GM19438 (cell line): ENCODE measurements around the gene FFAR3.

Experiments
- ATAC-seq: cut with Tn5 transposase; IDR thresholded peaks from one replicate; pipeline ENCODE4 v1.9.1; 2021; ENCODE audit warnings: low read depth; ENCODE audit not compliant: unreplicated experiment

The FFAR3 gene

GRCh38 chr19:35329323-35329722 is 28.9 kb upstream of the FFAR3 start:
- no peak for ATAC-seq

DNA sequence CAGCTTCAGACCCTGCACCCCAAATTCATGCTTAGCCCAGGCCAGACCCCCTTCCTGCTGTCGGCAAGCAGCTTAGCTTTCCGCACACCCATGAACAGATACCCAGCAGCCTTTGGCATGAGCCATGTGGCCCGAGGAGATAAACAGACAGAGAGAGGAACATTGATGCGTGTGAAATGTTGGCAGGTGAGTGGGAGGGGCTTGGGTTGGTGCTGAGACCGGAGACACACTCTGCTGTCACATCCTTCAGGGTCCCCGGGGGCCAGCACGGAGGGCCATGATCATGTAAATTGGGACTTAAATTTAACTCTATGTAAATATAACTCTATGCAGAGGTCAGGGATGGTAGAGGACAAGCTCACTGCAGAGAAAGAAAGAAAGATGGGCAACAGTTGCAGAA is 27.8 kb upstream of the FFAR3 start:
- peak; percentile 40 for ATAC-seq

GRCh38 chr19:35331551-35332214 is 26.6 kb upstream of the FFAR3 start:
- ATAC-seq = no peak

DNA sequence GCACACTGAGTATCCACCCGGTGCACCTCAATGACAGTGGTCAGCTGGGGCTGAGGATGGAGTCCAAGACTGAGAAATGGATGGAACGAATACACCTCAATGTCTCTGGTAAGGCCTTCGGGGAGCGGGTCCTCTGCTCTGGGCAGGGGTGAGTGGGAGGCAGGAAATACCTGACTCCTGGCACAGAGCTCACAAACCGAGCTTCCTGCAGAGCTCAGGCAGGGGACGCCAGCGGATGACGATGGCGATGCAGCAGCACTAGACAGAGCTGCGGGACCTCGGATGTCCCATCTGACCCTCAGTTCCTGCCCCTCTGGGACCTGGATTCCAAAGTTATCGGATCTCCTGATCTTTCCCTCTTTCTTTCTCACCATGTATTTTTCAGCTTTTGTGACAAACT is 25.4 kb upstream of the FFAR3 start:
- ATAC-seq = no peak

GRCh38 chr19:35334144-35334753 is 24.0 kb upstream of the FFAR3 start:
- no peak for ATAC-seq

DNA sequence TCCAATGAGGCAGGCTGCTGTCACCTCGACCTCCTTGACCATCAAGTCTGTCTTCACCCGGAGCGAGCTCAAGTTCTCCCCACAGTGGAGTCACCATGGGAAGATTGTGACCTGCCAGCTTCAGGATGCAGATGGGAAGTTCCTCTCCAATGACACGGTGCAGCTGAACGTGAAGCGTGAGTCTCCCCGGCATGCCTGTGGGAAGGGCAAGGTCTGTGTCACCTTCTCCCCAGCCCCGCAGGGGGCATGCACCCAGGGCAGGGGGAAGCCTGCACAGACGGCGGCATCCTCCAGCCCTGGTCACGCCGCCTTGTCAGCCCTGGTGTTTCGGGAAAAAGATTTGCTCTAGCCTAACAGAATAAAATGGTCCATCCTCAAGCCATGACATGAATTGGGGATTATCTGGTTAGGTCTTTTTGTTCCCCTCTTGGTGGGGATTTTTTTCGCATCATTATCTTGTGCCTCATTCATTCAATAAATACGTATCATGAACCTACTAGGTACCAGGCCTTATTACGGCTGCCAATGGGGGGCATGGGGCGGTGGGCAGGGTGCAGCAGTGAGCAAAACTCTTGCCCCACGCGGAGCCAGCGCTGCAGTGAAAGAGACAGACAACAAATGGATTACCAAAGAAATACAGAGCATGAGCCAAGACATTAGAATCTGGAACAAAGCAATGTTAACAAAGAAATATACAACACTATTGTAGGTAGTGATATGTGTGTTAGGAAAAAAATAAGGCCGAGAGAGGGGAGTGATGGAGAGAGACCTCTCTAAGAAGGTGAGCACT is 21.9 kb upstream of the FFAR3 start:
- no peak for ATAC-seq

DNA sequence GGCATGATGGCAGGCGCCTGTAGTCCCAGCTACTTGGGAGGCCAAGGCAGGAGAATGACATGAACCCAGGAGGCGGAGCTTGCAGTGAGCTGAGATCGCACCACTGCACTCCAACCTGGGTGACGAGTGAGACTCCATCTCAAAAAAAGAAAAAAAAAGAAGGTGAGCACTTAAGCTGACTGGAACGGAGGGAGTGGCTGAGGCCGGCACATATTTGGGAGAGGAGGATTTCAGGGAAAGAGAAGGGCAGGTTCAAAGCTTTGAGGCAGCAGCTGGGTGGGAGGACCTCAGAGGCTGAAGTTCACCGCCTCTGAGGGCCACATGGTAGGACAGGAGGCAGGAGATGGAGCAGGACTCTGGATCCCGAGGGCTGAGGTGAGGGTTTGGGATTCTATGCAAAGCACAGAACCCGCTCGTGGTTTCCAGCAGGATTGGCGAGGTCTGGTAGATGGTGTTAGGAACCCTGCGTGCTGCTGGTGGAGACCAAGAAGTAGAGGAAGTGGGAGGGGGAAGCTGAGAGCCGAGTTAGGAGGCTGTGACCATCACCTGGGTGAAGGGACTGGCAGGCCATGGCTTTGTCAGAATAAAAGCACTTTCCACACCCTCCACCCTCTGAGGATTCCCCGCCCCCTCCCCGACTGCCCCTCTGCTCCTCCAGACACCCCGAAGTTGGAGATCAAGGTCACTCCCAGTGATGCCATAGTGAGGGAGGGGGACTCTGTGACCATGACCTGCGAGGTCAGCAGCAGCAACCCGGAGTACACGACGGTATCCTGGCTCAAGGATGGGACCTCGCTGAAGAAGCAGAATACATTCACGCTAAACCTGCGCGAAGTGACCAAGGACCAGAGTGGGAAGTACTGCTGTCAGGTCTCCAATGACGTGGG is 20.9 kb upstream of the FFAR3 start:
- ATAC-seq = no peak

DNA sequence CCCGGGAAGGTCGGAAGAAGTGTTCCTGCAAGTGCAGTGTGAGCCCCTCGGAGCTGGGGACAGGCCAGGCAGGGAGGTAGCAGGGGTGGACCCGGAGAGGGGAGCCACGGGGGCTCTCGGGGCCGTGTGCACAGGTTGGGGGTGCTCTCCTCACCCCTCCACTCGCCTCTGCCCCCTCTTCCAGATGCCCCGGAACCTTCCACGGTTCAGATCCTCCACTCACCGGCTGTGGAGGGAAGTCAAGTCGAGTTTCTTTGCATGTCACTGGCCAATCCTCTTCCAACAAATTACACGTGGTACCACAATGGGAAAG is 20.3 kb upstream of the FFAR3 start:
- no peak for ATAC-seq

DNA sequence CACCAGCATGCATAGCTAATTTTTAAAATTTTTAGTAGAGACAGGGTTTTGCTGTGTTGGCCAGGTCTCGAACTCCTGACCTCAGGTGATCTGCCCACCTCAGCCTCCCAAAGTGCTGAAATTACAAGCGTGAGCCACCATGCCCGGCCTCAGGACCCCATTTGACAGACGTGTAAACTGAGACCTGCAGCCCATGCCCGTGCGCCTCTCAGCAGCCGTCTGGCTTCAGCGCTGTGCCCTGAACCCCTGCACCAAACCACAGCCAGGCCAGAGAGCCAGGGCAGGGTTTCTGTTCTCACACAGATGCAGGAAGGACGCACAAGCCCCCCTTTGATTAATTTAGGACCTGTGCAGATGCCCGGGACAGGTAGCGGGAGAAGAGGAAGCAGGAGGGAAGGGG is 17.8 kb upstream of the FFAR3 start:
- ATAC-seq = no peak

- no peak for ATAC-seq
These were observed 17.3 kb upstream of the FFAR3 start for GRCh38 chr19:35341006-35341405.

DNA sequence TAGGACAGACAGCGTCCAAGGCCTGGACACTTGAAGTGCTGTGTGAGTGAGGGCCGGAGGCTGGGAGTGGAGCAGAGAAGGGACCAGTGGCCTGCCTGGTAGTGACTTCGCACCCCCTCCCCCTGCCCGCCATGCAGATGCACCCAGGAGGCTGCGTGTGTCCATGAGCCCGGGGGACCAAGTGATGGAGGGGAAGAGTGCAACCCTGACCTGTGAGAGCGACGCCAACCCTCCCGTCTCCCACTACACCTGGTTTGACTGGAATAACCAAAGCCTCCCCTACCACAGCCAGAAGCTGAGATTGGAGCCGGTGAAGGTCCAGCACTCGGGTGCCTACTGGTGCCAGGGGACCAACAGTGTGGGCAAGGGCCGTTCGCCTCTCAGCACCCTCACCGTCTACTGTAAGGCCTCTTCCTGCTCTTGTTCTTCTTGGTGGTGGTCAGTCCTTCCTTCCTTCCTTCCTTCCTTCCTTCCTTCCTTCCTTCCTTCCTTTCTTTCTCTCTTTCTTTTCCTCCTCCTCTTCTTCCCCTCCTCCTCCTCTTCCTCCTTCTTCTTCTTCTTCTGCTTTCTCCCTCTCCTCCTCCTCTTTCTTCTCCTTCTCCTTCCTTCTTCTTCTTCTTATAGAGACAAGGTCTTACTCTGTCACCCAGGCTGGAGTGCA is 16.6 kb upstream of the FFAR3 start:
- no peak for ATAC-seq

DNA sequence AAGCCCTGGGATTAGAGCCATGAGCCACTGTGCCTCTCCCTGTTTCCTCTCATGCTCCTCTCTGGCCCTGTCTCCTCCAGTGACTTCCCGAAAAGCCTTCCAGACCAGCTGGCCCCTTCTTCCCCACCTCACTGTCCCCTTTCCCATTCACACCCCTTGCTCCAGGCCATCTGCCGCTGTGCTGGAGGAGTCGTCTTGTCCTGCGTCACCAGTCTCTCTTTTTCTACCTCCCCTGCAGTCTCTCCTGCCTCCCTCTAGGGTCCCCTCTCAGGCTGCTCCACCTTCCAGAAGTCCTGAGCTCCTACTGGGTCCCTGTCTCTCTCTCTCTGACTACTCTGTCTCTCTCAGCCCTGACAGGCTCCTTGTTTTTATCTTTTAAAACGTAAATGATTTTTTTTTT is 15.8 kb upstream of the FFAR3 start:
- no peak for ATAC-seq

DNA sequence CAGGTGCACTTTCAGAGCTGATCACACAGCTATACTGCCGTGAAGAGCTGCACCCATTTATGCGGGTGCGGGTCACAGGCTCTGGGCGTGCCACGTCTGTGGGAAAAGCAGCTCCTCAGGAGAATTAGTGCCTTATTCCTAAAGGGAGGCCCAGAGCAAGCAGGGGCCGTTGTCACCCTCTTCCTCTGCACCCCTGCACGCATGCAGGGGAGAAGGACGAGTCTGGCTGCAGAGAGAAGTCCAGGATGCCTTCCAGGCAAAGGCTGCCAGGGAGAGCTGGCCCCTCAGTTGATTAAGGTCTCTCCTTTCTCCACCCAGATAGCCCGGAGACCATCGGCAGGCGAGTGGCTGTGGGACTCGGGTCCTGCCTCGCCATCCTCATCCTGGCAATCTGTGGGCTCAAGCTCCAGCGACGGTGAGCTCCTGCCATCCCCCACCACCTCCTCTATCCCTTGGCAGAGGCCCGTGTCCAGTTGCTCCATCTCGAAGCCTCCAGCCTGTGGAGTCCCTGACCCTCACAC is 13.7 kb upstream of the FFAR3 start:
- ATAC-seq = no peak

GRCh38 chr19:35345671-35346111 is 12.6 kb upstream of the FFAR3 start:
- no peak for ATAC-seq

- no peak for ATAC-seq
These were observed 11.8 kb upstream of the FFAR3 start for GRCh38 chr19:35346193-35347052.

GRCh38 chr19:35347171-35347929 is 10.9 kb upstream of the FFAR3 start, which contains the start of gene FFAR1:
Gene FFAR1 (plus strand): TSS chr19:35347902. CDS start chr19:35351552, 3,650 bp downstream.
- ATAC-seq = peak; percentile 55

DNA sequence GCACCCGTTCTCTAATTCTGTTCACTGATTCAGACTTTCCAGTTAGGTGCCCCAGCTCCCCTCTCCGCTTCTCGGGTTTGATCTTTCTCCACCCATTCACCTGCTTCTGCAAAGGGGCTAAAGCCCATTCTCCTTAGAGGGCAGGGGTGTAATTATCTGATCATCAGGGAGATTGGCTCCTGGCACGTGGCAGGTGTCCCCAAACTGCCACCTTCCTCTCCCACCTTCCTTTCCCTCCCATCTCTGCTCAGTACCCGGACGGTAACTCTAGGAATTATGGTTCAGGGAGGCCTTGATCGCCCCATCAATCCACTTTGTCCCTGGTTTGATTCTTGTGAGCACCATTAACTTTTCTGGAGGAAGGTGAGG is 10.3 kb upstream of the FFAR3 start:
- no peak for ATAC-seq

DNA sequence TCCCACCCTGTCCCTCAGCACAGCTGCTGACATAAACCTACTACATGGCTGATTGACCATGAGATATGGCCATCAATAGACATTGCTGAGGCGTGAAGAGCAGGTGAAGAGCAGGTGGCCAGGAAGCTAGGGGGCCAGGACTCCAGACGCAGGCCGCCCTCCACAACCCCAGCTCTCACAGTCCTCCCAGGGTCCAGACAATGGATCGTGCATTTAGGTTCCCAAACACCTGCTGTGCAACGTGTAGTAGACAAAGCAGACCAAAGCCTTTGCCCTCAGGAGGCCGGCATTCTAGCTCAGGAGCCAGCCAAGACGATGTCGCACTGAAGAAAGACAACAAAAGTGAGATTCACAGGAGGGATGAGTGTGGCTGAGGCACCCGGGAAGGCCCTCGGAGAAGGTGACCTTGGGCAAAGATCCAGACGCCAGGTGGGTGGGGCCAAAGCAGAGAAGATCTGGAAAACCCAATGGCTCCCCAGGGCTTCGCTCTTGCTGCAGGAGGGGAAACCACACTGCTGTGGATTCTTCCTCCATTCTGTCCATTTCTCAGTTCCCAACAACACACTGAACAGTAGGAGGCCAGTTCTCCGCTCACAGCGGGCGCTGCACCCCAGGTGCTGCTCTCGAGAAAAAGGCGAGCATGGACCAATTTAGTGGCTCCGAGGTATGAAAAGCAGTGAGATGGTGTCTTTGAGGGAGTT is 9.2 kb upstream of the FFAR3 start:
- no peak for ATAC-seq
